Inferior parietal cortex (tissue), 1 donor: ENCODE results near the gene CFTR.
"Not testable (repeated sequence)": the region's sequence is repeated elsewhere in the genome, so short reads cannot be mapped to it uniquely, and the experiment has no call there.

Source experiments
- DNase-seq: peaks from one replicate; pipeline ENCODE4 v3.0.0-alpha.2; 2016; ENCODE audit errors: extremely low spot score

The CFTR gene

DNA sequence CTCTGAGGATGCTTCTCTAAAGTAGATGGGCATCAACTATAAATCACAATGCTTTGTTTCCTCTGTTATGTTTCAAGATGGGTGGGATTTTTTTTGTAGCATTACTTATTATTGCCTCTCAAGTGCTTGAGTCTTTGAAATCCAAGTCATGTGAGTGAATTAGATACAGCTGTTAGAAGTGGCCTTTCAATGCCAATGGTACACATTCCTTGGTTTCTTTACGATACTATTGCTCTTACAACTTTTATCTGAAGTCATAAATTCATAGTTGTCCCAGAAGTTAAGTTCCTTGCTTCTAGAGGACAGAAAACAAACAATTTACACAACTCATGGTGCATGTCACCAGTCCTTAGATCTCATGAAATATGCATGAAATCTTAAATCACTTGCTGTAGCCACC lies 15.5 kb downstream of the CFTR start:
- no peak for DNase-seq

DNA sequence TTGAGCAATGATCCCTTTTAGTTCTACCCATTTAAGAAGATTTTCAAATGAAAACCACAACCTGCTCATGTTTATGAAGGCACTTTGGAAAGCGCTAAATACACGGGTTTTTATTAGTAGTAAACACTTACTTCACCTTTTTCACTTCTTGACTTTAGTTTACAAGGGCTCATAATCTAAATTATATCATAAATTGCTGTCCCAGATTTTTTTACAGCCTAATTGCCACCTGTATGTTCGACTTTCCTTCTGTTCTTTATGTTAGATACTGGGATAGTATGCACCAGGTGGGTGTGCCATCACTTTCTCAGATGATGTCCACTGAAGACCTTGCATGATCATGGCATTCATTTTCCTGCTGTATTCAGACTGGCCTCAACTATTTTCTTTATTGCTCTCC lies 22.5 kb downstream of the CFTR start:
- no peak for DNase-seq

DNA sequence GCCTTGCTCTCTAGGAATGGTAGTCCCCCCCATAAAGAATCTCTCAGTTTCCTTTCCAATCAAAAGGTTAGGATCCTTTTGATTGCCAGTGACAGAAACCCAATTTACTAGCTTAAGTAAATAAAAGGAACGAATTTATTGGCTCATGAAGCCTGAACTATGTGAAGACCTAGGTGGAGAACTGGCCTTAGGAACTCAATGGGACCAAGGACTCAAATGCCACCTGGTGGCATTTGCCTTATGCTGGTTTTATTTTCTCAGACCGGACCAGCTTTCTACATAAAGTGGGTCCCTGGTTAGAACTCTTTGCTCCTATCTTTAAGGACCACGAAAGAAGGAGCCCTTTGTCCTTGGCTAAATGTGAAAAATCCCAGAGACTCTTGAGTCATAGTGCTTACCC lies 25.4 kb downstream of the CFTR start:
- no peak for DNase-seq

DNA sequence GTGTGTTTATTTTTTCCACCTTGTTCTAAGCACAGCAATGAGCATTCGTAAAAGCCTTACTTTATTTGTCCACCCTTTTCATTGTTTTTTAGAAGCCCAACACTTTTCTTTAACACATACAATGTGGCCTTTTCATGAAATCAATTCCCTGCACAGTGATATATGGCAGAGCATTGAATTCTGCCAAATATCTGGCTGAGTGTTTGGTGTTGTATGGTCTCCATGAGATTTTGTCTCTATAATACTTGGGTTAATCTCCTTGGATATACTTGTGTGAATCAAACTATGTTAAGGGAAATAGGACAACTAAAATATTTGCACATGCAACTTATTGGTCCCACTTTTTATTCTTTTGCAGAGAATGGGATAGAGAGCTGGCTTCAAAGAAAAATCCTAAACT lies 28.9 kb downstream of the CFTR start:
- no peak for DNase-seq

DNA sequence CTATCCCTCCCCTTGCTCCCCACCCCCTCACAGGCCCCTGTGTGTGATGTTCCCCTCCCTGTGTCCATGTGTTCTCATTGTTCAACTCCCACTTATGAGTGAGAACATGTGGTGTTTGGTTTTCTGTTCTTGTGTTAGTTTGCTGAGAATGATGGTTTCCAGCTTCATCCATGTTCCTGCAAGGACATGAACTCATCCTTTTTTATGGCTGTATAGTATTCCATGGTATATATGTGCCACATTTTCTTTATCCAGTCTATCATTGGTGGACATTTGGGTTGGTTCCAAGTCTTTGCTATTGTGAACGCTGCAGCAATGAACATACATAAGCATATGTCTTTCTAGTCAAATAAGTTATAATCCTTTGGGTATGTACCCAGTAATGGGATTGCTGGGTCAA lies 37.4 kb downstream of the CFTR start:
- not testable (repeated sequence) for DNase-seq

DNA sequence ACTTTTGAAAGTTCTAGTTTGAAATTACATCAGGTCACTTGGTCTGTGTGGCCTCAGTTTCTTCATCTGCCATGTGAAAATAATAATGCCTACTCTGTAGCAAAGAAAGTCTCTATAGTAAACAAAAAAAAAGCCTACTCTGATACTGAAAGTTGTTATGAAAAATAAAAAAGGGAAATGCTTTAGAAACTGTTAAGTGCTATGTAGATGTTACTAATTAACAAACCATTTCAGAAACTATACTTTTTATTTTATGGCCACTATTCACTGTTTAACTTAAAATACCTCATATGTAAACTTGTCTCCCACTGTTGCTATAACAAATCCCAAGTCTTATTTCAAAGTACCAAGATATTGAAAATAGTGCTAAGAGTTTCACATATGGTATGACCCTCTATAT lies 50.6 kb downstream of the CFTR start:
- DNase-seq: no peak

DNA sequence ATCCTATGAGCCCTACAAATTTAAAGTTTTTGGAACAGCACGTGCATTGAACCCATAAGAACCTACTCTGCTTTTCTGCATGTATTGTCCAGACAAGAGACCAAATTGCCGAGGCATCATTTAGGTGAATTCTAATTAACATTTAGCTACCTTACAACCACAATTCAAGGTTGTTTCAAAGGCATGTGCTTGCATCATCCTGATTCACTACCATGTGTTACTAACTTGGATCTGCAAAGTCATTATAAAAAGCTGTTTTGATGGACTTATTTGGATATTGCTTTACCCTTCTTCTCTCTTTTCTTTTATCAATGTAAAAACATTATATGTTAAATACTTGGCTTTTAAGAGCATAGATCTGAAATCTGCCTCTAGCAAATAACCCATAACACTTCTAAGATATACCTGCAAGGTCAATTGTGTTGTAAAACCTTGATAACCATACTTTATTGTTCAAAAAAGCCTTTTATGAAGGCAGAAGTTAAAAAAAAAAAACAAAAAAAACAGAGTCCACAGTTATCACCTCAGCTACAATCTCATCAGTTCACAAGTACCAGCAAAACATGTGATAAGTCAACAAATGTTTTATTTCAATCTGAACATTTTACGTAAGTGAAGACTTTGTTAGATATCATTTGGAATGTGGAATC lies 51.9 kb downstream of the CFTR start:
- no peak for DNase-seq

DNA sequence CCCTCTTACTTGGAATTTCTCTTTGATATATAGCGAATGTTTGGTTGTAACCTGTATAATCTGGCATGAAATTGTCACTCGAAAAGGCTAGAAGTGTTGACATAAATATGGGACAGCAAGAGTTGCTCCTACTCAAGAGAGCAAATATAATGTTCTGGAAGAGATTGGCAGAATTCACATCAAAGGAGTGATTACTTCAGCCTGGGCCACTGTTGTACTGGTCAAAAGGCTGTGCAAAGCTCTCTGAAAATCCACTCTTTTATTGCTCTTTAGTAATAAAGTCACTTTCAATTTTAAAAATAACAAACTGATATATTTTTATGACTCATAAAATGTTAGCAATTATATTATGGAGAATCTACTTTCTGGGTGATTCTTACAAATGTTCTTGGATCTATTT lies 58.2 kb downstream of the CFTR start:
- no peak for DNase-seq

DNA sequence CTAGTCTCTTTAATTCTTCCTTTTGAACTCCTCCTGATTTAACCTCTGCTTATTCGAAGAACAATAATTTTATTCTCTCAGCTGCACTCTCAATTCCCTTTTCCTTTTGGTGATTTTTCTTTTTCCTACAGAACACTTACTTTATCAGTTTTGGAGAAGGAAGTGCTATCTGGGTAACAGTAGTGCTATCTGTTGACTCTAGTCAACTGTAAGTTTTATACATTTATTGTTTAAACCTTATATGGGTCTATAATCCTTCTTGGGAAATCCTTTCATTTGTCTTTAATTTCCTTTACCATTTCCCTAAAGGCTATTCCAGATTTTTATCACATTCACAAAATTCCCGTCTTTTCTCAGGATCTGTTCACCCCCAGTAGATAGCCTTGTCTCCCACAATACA lies 64.2 kb downstream of the CFTR start:
- no peak for DNase-seq

DNA sequence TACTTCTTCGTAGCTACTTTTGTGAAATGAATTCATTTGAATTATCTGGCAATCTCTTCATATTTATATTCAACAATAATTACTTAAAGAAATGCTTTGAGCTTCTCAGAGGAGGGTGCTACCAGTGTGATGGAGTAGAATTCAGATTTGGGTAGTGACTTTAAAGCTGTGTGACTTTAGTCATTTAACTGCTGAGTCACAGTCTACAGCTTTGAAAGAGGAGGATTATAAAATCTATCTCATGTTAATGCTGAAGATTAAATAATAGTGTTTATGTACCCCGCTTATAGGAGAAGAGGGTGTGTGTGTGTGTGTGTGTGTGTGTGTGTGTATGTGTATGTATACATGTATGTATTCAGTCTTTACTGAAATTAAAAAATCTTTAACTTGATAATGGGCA lies 68.2 kb downstream of the CFTR start:
- no peak for DNase-seq

DNA sequence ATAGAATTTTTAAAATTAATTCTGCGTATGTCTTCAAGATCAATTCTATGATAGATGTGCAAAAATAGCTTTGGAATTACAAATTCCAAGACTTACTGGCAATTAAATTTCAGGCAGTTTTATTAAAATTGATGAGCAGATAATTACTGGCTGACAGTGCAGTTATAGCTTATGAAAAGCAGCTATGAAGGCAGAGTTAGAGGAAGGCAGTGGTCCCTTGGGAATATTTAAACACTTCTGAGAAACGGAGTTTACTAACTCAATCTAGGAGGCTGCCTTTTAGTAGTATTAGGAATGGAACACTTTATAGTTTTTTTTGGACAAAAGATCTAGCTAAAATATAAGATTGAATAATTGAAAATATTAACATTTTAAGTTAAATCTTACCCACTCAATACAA lies 70.8 kb downstream of the CFTR start:
- DNase-seq: no peak

- no peak for DNase-seq
Measured at GRCh38 chr7:117552660-117553059, 72.8 kb downstream of the CFTR start.

GRCh38 chr7:117555260-117555659 lies 75.4 kb downstream of the CFTR start:
- no peak for DNase-seq

- DNase-seq: no peak
Measured at GRCh38 chr7:117559391-117559790, 79.6 kb downstream of the CFTR start.

- DNase-seq: no peak
Measured at GRCh38 chr7:117560030-117560429, 80.2 kb downstream of the CFTR start.

DNA sequence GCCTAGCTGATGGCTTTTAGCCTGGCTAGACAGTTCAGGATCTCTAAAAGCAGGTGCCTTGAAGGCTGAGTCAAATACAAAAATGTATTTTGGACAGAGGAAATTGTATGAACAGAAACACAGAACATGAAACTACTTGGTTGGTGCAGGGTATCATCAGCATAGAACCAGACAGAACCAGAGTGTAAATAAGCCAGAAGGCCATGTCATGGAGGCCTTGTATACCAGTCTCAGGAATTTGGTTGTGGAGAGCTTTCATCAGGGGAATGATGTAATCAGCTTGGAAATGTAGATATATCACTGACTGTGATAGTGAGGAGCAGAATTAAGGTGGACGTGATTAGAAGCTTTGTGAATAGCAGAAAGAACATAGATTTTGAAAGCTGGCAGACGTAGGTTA lies 82.9 kb downstream of the CFTR start:
- no peak for DNase-seq

DNA sequence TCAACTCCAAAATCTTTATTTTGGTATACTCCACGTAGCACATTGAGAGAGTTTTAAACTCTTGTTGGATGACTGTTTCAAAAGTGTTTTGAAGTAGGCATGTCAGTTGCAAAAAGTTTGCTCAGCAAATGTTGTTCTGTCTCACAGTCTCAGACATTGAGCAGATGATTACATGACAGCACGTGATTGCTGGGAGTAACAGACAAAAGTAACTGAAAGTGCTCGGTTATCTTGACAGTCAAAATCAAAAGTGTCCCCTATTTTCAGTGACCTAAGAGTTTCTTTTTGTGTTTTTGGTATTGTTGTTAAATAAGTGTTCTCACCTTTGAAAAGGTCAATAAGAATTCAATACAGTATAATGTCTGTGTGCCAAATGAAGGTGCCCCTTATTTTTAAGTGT lies 84.3 kb downstream of the CFTR start:
- no peak for DNase-seq

GRCh38 chr7:117564627-117565026 lies 84.8 kb downstream of the CFTR start:
- no peak for DNase-seq

DNA sequence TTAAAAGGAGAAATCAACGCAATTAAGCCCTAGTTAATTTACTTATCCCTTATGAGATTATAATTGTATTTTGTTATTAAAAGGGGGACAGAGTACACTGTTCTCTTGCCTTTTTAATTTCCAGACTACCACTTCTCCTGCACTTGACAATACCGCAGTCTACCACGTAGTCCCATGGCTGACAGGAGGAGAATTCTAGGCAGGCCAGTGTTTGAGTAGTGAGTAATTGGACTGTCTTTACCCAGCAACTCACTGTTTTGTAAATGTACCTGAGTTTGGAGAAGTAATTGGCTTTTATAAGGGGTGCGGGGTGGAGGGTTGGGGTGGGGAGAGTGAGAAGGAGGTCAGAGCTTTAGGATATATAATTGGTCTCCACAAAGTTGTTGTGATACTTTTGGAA lies 85.4 kb downstream of the CFTR start:
- DNase-seq: no peak

- DNase-seq: no peak
Measured at GRCh38 chr7:117567781-117568180, 88.0 kb downstream of the CFTR start.

GRCh38 chr7:117572856-117573620 lies 93.2 kb downstream of the CFTR start:
- no peak for DNase-seq

GRCh38 chr7:117581424-117581823 lies 101.6 kb downstream of the CFTR start:
- no peak for DNase-seq

GRCh38 chr7:117582219-117582704 lies 102.4 kb downstream of the CFTR start:
- DNase-seq: no peak

DNA sequence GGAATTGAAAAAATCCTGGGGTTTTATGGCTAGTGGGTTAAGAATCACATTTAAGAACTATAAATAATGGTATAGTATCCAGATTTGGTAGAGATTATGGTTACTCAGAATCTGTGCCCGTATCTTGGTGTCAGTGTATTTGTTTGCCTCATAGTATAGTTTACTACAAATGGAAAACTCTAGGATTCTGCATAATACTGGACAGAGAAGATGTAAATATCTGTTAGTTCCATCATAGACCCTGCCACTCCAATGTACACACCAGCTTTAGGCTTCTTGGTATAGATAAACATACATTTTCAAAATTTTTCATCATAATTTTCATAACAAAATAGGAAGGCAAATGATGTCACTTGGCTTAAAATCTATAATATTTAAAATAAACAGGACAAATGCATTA lies 108.1 kb downstream of the CFTR start:
- no peak for DNase-seq
